Keratinocyte (primary cell): ENCODE measurements around the gene SPRR2F.

Source experiments
- EZH2 ChIP-seq: IDR thresholded peaks from one replicate; pipeline ENCODE4 v1.6.1; 2012; ENCODE audit warnings: inconsistent platforms, mild to moderate bottlenecking, low read length, moderate library complexity
- TF ChIP-seq, protein P1 (sequence below), 3 experiments: IDR thresholded peaks in 1 of 3; conservative IDR thresholded peaks in 1 of 3; optimal IDR thresholded peaks in 1 of 3; 2 replicates in 2 of 3; 3 replicates in 1 of 3; pipeline versions ENCODE3 to v1.5.1; 2011; ENCODE audit warnings: low read length in 3 of 3, mild to moderate bottlenecking in 3 of 3, moderate library complexity in 2 of 3, control low read depth in 1 of 3, inconsistent platforms in 1 of 3; ENCODE audit not compliant: insufficient read depth in 2 of 3; ENCODE audit errors: extremely low read depth in 1 of 3

DNA sequence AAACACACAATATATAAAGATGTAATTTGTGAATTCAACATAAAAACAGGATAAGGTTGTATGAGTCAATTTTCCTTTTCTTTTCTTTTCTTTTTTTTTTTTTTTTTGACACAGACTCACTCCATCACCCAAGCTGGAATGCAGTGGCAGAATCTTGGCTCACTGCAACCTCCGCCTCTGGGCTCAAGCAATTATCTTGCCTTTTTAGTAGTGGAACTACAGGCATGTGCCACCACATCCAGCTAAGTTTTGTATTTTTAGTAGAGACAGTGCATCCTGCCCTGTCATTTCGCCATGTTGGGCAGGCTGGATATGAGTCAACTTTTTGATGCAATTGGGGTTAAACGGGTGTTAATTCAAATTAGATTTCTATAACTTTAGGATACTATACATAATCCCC lies 31.6 kb downstream of the SPRR2F start:
- no peak for TF ChIP-seq EZH2
- TF ChIP-seq, protein P1, sequence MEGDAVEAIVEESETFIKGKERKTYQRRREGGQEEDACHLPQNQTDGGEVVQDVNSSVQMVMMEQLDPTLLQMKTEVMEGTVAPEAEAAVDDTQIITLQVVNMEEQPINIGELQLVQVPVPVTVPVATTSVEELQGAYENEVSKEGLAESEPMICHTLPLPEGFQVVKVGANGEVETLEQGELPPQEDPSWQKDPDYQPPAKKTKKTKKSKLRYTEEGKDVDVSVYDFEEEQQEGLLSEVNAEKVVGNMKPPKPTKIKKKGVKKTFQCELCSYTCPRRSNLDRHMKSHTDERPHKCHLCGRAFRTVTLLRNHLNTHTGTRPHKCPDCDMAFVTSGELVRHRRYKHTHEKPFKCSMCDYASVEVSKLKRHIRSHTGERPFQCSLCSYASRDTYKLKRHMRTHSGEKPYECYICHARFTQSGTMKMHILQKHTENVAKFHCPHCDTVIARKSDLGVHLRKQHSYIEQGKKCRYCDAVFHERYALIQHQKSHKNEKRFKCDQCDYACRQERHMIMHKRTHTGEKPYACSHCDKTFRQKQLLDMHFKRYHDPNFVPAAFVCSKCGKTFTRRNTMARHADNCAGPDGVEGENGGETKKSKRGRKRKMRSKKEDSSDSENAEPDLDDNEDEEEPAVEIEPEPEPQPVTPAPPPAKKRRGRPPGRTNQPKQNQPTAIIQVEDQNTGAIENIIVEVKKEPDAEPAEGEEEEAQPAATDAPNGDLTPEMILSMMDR (optimal IDR thresholded peaks at IDR 0.05 in 1 of 3, IDR thresholded peaks at IDR 0.05 in 1 of 3, conservative IDR thresholded peaks at IDR 0.05 in 1 of 3; ENCODE audit: extremely low read depth in 1 of 3, insufficient read depth in 2 of 3, low read length in 3 of 3) = no peak
